Kidney capillary endothelial cell (primary cell): Measurements from ENCODE around the gene RMND5A.

Source experiments
- DNase-seq: peaks from one replicate; pipeline ENCODE4 v3.0.0-alpha.2; 2018; ENCODE audit warnings: low spot score

RMND5A gene

DNA sequence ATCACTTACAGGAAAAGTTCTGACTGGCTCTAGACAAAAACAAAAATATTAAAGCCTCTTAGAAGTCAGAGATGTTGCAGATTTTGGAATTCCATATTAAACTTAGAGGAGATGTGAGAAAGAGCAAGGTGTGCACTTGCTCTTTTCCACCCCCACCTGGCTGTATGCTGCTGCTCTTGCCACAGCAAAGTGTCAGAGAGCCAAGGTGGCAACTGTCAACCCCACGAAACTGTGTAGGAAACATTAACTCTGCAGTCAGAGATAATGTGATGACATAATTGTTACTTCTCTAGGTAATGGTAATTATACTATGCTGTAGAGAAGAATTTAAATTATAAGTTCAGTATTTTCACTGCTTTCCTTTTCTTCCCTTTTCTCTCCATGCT, 45.2 kb downstream of the RMND5A start:
- DNase-seq = no peak

DNA sequence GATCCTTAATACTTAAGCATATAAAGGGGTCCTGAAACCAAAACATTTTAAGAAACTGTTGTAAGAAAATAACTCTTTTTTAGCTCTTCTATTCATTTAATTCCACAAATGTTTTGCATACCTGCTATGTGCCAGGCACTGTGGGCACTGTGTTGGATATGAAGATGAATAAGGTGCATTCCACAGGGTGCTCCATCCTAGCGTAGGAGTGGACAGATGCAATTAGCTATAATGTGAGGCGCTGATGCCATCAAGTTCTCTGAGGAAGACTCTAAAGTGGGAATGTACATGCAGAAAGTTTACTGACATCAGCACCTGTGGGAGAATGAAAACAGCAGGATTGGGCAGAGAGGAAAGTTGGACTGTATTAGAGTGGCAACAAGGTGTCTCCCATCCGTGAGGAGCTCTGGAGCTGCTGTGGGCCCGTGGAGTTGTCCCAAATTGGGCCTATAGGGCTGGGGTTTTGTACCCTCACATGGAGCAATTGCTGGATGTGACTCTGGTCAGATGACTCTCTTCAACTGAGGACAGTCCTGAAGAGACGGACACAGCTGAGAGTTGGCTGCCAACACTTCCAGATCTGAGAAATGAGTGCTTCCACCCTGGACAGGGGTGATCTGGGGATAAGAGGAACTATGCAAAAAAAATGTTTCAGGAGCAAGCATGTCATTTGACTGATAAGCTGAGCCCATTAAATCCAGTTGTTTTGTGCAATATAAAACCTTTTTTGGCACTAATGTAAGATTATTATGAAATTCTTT, 48.3 kb downstream of the RMND5A start:
- DNase-seq = no peak

DNA sequence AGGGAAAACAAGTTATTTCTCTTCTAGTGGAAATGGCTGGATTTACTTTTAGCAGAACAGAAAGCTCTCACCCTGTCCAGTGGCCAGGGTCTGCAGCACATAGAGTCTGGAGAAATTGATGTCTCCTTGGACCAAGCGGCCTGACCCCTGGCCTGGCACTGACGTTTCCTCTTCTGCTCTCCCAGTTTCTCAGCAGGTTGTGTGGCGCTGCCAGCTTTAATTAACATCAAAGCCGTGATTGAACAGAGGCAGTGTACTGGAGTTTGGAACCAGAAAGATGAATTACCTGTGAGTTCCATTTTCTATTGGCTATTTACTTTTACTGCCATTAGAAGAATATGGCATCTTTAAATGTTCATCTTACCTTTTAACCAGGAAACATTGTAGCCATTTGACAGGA, 49.7 kb downstream of the RMND5A start:
- DNase-seq = no peak

DNA sequence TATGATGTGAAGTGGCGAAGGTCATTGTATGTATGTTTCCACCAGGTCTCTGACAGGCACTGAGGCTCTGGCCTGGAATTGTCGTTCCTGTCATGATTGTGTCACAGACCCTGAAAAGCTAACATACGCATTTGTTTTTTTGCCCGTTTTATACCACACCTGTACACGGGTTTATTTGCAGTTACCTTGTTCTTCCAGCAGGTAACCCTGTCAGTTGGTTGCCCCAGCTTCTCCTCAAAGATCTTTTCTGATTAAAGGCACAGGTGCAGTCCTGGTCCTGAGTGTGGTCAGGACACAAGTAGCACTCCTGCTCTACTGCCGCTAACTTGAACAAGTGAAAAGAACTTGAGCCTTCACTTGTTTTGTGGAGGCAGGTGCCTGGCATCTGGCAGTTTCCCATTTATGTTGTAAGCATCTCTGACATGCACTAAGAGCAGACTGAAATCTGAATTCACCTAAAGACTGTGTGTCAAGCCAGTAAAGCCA, 50.8 kb downstream of the RMND5A start:
- DNase-seq = no peak

DNA sequence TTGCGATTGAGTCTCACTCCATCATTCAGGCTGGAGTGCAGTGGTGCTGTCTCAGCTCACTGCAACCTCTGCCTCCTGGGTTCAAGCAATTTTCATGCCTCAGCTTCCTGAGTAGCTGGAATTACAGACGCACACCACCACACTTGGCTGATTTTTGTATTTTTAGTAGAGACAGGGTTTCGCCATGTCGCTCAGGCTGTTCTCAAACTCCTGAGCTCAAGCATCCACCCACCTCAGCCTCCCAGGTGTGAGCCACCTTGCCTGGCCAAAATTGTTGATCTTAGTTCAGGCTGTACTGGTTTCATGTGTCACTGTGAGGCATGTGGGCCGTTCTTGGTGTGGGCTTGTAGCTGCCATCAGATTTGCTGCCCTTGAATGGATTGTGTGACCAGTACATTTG, 52.5 kb downstream of the RMND5A start:
- DNase-seq = no peak

DNA sequence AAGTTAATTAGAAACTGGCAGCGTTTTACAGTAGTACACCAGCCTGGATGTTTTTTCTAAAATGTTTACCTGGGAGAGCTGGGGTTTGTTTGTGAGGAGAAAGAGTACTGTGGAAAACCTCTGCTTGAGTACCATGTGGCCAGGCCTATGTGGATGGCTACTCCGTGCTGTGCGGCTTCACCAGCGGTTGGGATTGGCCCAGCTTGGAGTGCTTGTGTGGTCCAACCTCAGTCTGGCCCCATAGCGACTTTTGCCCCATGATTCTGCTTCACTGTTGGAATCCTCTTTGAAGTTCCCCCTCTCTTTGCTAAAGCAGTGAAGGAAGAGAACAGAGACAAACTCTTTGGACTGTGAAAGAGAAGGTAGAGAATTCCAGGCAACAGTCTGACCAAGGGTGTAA, 54.8 kb downstream of the RMND5A start:
- no peak for DNase-seq

DNA sequence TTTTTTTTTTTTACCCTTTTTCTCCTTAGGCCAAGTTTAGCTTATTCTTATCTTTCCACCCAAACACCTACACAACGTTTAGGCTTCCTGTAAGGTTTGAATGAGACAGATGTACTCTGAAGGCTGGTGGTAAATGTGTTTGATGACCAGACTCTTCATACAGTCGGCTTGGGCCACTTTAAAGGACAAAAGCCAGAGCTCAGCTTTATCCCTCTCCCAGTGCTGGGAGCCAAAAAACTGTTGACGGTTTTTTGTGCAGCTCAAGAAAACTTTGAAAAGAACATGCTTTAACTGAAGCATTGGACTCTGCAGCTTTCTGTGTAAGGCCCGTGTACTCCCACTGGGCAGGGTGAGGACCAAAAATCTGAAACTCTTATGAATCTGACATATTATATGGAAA, 55.2 kb downstream of the RMND5A start:
- DNase-seq = no peak

DNA sequence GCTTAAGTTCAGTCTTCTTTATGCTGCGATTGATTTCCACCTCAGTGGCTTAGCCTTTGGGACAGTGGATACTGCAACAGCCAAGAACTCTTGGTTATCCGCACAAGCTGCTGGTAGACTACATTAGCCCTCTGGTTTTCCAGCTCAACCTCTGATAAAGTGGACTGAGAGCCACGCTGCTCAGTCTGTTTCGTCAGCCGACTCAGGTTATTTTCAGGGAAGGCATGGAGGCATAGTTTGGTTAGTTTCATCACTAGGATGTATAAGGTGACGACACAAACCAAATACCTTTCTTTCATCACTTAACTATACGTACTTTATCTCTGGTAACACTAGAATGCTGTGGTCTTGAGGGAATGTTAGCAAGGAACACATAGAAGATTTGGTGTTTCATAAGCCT, 56.4 kb downstream of the RMND5A start:
- no peak for DNase-seq

DNA sequence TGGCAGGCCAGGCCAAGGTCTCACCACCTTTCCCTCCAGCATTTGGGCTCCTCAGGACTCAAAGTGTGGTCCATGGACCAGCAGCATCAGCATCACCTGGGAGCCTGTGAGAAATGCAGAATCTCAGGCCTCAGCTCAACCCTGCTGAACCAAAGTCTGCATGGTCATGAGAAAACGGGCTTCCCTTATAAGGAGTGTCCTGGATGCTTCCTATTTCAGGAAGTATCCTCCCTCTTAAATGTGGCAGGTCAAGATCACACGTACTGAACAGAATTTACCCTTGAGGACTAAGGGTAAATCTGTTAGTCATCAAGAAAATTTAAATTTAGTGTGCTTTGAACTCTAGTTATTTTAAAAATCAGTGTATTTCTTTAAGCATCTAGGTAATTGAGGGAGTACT, 58.9 kb downstream of the RMND5A start:
- DNase-seq = no peak

DNA sequence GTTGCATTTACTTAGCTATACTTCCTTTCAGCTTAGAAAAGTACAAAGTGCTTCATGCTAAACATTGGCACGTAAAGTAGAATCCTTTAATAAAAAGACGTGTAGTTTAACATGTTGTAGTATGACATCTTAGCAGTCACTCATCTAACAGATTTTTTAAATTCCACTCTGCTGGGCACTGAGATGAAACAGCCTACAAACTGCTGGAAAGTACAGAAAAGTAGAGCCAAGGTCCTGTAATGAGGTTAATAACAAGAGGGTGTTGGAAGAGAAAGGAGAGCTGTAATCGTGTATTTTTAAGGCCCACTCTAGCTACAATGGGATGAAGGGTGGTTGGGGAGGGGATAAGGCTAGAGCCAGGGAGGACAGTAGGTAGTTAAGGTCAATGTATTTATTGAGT, 59.9 kb downstream of the RMND5A start:
- DNase-seq = no peak

DNA sequence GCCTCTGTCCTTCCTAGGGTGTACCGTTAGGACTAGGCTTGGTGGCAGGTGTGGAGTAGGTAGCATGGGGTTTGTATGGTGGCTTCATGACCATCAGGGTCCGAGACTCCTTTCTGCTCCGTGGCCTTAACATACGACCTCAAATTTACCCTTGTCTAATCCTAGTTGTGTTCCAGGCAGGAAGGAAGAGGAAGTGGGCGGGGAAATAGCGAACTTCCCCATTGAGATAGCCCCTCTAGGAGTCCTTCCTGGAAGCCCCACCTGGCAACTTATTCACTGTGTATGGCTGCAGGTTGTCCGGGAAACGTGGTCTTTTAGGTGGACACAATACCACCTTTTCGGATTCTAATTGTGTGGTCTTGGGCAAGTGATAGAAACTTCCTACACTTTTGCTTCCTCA, 61.3 kb downstream of the RMND5A start:
- no peak for DNase-seq

DNA sequence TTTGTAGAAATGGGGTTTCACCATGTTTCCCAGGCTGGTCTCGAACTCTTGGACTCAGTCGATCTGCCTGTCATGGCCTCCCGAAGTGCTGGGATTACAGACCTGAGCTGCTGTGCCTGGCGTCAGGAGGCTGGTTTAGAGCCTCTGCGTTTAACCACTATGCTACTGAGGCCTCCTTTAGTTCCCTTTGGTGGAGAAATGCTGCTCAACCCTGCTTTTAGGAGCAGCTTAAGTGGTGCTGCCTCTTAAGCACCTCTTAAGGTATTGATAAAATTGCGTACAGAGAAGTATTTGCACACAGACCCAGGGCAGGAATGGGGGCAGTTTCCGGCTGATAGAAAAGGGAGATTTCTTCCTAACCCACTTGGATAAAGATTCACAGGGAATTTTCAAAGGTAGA, 62.7 kb downstream of the RMND5A start:
- DNase-seq = no peak

DNA sequence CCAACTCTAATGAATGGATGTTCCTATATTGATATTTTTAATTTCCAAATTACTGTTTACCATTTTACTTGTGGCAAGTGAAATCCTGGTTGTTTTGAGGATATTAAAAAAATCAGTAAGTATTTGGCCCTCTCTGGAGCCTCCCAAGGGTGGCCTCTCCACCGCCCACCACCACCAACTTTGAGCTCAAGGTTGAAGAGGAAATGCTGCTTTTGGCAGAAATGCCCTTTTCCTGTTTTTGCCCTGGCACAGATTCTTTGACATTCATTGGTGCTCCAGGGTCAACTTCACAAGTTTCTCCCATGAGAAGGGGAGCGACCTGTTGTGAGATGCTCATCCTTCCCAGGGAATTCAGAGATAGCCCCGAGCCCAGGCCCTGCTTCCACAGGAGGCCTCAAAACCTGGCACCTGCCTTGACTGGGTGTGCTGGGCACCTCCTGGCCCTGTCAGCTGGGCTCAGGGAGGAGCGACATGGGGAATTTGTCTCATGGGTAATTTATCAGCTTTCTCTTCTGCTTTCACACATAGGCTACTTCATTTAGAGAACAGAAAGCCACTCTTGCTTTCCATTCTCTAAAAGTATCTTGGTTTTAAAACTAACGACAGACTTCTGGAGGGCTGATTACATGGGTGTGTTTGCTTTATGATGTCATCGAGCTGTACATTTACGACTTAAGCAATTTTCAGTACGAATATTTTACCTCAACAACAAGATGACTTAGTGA, 63.7 kb downstream of the RMND5A start:
- DNase-seq = no peak

DNA sequence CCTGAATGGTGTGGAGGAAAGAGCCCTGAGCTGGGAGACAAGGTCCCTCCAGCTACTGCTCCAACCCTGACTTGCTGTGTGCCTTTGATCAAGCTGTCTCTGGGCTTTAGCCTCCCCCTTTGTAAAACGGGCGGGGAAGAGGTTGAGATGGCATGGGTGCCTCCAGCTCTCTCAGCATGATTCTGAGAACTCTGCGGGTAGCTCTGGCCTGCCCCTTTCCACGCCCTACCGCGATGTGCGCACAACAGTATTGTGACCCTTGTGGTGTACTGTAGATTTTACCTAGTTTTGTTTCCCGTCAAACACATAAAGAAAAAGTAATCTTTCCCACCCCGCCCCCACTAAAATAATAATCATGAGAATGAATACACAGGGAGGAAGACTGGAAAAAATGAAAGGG, 65.4 kb downstream of the RMND5A start:
- no peak for DNase-seq

DNA sequence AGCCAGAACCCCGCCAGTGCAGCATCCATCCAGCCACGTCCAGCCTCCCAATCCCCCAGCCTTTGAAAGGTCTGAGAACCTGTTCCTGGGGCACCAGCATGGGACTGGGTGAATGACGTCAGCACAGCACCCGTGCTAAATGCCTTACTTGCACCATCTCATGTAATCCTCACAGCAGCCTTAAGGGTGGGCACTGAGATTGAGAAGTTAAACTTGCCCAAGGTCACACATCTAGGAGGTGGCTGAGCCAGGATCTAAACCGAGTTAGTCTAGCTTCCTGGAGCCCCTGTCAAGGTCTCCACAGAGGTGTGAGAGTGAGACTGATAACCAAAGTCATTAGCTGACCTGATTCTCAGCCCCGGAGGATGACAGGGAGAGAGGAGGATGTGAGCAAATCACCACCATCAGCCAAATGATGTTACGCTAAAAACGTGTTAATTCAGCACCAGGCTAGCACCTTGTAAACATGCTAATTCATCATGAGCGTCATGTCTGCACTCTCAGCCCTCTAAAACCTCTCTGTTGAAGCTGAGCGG, 66.0 kb downstream of the RMND5A start:
- DNase-seq = no peak

DNA sequence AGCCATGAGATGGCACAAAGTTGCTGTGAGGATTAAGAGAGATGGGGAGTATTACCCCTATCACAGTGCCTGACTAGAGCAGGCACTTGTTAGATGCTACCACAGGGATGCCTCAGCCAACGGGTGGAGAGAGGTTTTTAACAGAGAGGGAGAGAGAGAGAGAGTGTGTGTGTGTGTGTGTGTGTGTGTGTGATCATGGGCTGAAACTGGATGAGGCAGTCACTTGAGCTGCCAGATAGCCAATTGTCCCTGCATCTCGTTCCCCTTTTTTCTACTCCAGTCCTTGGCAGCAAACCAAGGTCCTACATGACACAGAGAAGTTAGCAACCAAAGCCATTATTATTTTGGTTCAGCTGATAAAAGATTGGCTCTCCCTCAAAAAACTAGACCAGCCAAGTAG, 67.6 kb downstream of the RMND5A start:
- DNase-seq = no peak

DNA sequence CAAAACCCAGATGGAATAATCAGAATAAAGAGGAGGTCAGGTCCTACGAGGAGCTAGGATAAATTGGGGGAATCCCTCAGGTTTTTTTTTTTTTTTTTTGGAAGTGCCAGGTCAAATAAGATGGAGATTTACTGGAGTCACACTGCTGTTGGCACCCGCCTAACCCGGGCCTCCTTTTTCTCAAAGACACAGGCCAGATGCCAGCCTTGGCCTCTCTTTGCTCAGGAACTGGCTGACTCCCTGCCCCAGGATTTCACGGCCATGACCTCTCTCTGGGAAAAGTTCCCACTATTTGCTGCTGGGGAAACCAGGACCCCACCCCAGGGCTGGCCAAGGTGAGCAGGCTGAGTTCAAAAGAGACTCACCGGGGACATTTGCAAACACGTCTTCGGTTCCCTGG, 68.1 kb downstream of the RMND5A start:
- no peak for DNase-seq

DNA sequence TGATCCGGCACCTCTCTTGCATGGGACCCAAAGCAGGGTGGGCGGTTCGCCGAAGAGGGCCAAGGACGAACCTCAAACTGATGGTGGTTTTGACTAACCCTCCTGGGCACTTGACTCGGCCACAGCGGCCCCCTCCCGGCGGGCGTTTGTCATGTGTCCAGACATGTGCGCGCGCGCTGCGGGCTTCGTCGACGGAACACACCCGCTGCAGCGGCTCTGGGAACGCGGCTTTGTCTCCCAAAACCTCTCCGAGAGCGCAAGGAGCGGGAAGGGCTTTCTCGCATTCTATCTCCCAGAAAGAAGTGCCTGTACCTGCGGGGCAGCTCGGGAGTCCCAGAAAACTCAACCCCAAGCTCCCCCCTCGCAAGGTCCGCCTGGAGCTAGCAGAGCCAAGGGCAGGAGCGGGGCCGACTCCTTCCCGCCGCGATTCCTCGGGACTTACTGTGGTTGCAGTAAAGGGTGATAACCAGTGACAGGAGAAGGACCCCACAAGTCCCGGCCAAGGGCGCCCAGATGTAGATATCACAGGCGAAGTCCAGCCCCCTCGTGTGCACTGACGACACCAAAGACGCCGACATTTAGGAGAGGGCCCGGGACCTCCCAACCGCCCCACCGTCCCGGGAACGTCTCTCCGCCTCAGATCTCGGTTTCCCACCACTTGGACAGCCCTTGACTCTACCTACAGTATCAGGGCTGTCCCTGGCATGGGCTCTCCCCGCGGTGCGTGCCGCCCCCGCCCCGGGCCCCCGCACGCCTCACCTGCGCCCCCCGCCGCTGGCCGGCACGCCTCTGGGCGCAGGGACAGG, 69.0 kb downstream of the RMND5A start:
- no peak for DNase-seq

DNA sequence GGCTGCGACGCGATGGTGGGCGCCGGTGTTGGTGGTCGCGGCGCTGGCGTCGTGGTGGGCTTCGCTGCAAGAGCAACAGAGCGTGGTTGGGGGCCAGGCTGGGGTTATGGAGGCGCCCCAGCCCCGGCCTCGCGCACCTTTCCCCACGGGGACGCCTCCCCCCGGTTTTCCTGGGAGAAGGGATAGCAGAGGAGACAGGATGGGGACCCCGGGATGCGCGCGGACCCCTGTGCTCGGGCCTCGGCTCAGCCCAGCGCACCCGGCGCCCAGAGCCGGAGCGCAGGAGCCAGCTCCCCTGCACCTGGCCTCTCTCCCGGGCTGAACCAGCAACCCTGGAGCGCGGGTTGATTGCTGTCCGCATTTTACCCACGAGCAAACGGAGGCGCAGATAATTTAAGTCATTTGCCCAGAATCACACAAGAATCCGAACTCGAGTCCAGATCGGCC, 69.6 kb downstream of the RMND5A start:
- DNase-seq = no peak

DNA sequence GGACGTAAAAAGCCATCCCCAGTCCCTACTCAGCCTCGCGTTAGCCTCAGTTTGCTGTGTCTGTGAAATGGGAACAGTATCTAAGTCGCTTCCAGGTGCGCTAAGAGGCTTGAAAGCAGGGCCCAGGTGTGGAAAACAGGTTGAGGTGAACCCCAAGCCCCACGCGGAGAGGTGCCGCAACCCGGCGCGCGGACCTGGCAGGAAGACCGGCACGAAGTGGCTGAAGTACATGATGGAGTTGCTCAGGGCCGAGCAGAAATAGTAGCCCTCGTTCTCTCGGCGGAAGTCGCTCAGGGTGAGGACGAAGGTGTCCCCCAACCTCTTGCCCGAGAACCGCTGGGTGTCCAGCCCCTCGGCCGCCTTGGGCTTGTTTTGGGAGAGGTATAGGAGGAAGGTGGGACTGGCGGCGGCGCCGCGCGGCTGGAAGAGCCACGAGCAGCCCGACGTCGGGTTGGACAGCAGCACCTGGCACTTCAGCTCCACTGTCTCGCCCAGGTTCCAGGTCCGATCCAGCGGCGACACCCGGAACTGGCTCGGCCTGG, 70.1 kb downstream of the RMND5A start:
- DNase-seq = no peak

DNA sequence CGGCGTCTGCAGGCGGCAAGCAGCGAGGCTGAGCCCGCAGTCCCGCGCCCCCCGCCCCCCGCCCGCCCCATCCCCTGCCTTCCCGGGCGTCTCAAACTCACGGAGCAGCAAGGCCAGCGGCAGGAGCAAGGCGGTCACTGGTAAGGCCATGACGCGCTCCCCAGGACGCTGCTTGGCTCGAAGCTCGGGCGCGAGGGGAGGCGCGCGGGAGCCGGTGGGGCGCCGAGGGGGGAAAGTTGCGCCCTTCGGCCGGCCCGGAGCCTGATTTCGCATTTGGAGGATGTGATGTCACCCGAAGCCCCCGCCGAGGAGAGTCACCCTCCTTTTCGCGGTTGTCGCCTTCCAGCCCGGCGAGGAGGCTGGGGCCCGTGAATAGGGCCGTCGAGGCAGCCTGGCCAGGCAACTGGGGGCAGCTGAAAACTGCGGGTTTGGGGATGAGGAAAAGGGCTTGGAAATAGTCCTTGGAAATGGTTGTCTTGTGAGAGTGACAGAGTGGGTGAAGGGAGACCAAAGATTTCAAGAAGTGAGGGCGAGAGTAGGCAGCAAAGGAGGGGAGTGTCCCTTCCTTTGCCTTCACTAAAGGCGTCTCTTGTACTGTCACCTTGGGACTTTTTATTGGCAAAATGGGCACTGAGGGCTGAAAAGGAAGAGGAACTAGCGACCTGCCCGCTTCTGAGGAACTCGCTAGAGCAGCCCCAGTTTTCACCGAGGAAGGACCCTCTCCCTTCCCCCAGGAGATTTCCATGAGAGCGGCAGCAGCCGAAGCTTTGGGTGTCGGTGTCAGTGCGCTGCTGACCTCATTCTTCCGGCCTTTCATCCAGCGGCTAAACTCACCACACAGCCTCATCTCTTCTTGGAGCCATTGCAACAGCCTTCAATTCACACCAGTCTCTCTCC, 70.8 kb downstream of the RMND5A start, which contains the start of gene CD8A:
Gene CD8A (minus strand): TSS at position 238 of the 897 bp plus-strand sequence. CDS start 88 bp downstream, at position 150.
- peak; percentile 48 for DNase-seq
